B cell (primary cell): Measurements from ENCODE around the gene USP20.

ENCODE experiments used
- EZH2 ChIP-seq: IDR thresholded peaks from 2 replicates; pipeline ENCODE4 v1.6.1; 2012; ENCODE audit warnings: borderline replicate concordance, low read depth, mild to moderate bottlenecking, moderate library complexity, low read length; ENCODE audit not compliant: insufficient read depth, poor library complexity, severe bottlenecking
- TF ChIP-seq, protein P1 (sequence below): fragments of 200-600 bp; IDR thresholded peaks from one replicate; pipeline ENCODE4 v1.8.0; 2022; ENCODE audit warnings: antibody characterized with exemption, mild to moderate bottlenecking

DNA sequence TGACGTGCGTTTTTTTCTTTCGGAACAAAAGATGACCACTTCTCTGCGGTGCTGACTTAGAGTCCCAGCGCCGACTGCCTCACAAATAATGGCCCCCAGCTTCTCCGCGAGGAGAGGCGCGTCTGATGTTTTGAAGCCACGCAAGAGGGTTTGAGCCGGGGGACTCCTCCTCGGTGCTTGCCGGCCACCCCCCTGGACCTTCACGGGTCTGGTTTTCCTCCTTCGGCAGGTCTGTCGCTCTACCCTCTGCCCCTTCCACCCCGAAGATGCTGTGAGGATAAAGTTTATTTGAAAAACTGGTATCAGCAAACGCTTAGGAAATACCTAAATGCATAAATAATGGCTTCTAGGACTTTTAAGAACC is 584 bp downstream of the USP20 start:
- TF ChIP-seq, protein P1, sequence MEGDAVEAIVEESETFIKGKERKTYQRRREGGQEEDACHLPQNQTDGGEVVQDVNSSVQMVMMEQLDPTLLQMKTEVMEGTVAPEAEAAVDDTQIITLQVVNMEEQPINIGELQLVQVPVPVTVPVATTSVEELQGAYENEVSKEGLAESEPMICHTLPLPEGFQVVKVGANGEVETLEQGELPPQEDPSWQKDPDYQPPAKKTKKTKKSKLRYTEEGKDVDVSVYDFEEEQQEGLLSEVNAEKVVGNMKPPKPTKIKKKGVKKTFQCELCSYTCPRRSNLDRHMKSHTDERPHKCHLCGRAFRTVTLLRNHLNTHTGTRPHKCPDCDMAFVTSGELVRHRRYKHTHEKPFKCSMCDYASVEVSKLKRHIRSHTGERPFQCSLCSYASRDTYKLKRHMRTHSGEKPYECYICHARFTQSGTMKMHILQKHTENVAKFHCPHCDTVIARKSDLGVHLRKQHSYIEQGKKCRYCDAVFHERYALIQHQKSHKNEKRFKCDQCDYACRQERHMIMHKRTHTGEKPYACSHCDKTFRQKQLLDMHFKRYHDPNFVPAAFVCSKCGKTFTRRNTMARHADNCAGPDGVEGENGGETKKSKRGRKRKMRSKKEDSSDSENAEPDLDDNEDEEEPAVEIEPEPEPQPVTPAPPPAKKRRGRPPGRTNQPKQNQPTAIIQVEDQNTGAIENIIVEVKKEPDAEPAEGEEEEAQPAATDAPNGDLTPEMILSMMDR, result no peak
- TF ChIP-seq EZH2, result no peak
